GDM1 (cell line): Measurements from ENCODE around the gene EEF2.

Experiments used
- DNase-seq: peaks from one replicate; lab custom pipeline; 2025; lab: John Stamatoyannopoulos, UW

EEF2 gene

GRCh38 chr19:3984908-3985642 is at the start of gene EEF2:
Gene EEF2, minus strand, starts transcription at chr19:3985463. Its CDS starts 83 bp downstream, at chr19:3985380.
- DNase-seq: peak; percentile 81

GRCh38 chr19:4034048-4035017 is 49.1 kb upstream of the EEF2 start:
- no peak for DNase-seq

DNA sequence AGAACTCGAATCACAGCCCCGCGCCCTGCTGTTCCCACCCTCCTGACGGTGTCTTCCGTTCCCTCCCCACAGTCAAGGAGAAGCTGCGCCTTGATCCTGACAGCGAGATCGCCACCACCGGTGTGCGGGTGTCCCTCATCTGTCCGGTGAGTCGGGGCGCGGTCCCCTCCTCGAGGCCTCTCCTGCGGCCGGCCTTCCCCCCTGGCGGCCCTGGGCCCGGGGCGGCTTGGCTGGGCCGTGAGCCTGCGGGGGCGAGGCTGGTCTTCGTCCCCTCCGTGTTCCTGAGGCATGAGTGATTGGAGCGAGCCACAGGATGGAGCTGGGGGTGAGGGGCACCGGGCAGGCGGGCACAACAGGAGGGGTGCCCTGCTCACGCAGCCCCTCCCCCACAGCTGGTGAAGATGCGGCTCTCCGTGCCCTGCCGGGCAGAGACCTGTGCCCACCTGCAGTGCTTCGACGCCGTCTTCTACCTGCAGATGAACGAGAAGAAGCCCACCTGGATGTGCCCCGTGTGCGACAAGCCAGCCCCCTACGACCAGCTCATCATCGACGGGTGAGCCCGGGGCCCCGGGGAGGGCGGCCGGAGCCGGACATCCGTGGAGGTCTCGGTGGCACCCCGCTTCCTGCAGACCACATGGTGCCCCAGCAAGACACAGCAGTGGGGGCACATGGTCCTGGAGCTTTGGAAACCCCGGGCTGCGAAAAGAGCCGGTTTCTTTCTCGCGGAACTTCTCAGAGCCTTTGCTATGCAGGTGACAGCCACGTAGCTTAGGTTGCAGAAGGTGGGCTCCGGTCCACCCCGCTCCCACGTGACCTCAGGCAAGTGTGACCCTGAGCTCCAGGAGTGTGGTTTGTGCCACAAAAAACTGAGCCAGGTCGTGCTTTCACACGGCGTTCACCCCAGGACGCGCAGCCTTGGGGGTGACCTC is 48.0 kb upstream of the EEF2 start:
- DNase-seq: no peak

- DNase-seq: no peak
Observed at GRCh38 chr19:4032436-4032835, 47.2 kb upstream of the EEF2 start.

DNA sequence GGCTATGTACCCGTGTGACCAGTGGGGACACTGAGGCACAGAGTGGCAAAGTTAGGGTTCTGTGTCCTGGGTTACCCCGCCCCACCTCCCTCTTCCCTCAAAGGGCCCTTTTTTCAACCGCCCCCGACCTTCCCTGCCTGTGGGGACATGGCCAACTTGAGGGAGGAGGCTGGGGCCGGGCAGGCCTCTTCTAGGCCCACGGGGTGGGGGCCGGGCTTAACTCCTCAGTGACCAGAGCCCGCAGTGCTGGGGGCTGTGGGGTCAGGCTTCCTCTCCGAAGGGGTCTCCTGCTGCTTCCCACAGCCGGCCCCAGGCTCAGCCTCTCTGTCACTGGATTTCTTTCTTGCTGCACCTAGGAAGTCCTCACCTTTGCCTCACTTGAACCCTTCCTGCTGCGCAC is 46.2 kb upstream of the EEF2 start:
- no peak for DNase-seq

- DNase-seq: no peak
Observed at GRCh38 chr19:4030981-4031380, 45.7 kb upstream of the EEF2 start.

- no peak for DNase-seq
Observed at GRCh38 chr19:4030552-4030951, 45.3 kb upstream of the EEF2 start.

GRCh38 chr19:4029247-4029614 is 44.0 kb upstream of the EEF2 start:
- no peak for DNase-seq

DNA sequence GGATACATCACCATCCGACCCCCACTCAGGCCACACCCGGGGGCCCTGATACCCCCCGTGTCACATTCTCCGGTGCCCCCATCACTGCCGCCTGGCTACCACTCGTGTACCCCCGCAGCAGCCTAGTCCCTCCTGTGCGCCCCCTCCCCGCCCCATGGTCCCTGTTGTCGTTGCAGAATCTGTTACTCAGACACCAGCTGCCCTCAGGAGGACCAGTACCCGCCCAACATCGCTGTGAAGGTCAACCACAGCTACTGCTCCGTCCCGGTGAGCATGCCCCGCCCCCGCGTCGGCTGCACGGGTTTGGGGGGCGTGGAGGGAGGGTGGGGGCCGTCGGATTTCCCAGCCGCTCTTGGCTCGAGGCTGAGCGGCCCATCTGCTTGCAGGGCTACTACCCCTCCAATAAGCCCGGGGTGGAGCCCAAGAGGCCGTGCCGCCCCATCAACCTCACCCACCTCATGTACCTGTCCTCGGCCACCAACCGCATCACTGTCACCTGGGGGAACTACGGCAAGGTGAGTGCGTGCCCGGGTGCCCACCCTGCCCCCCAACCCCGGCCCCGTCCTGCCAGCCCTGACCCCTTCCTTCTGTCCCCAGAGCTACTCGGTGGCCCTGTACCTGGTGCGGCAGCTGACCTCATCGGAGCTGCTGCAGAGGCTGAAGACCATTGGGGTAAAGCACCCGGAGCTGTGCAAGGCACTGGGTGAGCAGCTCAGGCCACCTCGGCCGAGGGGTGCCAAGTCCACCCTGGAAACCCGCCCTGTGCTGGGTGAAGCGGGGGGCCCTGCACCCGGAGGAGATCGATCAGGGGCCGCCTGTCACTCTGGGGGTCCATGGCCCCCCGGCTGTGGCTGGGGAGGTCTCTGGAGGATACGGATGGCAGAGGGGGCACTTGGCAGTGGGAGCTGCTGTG is 43.3 kb upstream of the EEF2 start:
- DNase-seq: no peak

GRCh38 chr19:4027146-4027545 is 41.9 kb upstream of the EEF2 start:
- no peak for DNase-seq

DNA sequence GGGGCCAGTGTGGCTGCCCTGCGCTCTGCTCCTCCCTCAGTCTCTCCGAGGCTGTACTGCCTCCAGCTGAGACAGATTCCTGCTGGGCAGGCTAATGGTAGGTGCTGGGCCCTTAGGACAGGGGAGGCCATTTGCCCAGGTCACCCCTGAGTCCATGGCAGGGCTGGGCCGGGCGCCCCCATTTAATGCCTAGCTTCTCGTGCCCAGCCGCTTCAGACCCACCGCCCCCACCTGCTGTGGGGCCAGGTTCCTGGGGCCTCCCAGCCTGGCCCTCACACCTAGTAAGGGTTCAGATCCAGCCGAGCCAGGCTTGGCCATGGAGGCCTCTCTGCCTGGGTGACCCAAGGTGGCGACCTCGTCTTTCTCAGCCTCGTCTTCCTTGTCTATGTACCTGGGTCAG is 40.1 kb upstream of the EEF2 start:
- no peak for DNase-seq

GRCh38 chr19:4023600-4024398 is 38.5 kb upstream of the EEF2 start:
- DNase-seq: no peak

- DNase-seq: no peak
Observed at GRCh38 chr19:4019578-4019977, 34.3 kb upstream of the EEF2 start.

- no peak for DNase-seq
Observed at GRCh38 chr19:4018775-4019504, 33.7 kb upstream of the EEF2 start.

DNA sequence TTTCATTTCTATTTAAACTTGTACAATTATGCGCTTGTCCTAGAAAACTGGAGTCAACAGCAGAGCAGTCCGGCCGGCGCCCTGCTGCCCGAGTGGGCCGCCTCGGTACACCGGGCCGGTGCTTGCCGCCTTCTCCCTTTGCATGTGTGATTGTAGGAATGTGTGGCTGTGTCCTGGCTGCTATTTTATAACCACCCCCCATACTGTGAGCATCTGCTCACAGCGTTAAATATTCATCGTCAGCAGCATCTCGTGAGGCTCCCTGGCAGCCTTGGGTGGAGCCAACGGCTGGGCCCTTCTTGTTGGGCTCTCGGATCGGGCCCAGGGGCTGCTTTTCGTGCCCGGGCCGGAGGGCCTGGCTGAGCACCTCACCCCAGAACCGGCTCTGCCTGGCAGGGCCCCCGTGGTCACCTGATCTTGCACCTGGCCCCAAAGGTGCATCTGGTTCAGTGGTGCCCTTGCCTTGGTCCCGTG is 32.9 kb upstream of the EEF2 start:
- DNase-seq: no peak

DNA sequence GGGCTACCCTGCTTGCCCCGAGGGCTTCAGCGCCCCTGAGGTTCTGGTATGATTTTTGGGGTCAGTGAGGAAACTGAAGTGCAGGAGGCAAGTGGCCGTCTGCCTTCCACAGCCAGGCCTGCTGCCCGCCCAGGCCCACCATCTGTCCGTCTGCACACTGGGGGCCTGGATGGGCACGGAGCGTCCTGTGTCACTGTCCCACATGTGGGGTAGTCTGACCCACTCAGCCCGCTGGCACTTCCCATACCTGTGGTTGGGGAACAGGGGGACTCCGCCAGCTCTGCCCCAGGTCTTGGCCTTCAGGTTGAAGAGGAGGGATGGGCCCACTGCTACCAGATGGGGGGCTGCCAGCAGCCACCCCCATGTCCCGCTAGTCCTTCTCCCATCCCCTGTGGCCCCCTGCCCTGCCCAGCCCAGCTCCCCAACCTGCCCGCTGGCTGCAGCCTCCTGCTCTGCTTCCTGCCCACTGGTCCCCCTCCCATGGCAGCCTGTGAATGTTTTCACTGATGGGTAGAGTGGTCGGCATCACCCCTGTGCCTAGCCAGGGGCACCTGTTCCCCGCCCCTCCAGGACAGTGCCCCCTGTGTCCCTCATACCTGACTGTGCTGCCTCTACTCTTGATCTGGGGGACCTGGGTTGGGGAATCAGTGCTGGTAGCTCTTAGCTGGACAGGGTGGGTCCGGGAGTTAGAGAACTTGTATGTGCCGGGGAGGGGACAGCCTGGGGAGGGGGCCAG is 31.8 kb upstream of the EEF2 start:
- no peak for DNase-seq

- no peak for DNase-seq
Observed at GRCh38 chr19:4016486-4016885, 31.2 kb upstream of the EEF2 start.

DNA sequence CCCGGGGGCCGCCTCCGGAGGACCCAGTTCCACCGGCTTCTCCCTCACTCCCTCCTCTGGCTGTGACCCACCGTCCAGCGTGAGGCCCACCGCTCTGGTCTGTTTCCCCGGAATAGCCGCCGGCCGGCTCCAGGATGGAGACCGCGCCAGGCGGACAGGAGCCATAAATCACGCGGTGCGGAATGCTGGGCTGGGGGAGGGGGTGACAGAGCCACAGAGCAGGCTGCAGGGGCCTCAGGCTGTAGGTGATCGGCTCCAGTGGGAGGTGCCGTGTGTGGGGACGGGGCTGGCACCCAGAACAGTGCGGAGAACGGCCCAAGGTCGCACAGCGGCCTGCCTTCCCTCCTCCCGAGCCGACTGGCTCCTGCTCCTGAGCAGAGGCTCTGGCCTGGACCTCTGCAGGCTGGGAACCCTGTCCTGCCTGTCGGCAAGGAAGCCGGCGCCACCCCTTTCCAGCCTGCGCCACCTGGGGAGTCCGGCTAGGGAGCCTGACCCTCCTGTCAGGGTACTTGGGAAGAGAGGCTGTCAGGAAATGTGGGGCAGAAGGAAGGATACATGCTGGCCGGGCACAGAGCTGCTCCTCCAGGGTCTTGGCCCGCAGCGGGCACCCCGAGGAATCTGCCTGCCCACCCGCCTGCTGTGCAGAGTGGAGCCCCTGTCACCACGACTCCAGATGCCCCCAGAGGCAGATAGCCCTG is 30.6 kb upstream of the EEF2 start:
- no peak for DNase-seq
